Adipocyte (in vitro differentiated cells): ENCODE data around the gene NAPG.
"Not testable (repeated sequence)": the region's sequence is repeated elsewhere in the genome, so short reads cannot be mapped to it uniquely, and the experiment has no call there.

Source experiments
- DNase-seq: peaks from one replicate; pipeline ENCODE4 v3.0.0-alpha.2; 2015; ENCODE audit warnings: low read depth
- H3K27me3 ChIP-seq: replicated peaks from 2 replicates; pipeline ENCODE4 v1.7.0; 2013; ENCODE audit warnings: mild to moderate bottlenecking, low read length, moderate library complexity; ENCODE audit not compliant: control insufficient read depth, insufficient read depth
- H3K36me3 ChIP-seq: 2 replicates; pipeline ENCODE4 v1.7.0; 2013; ENCODE audit warnings: low read length, mild to moderate bottlenecking, moderate library complexity; ENCODE audit not compliant: control insufficient read depth, insufficient read depth, severe bottlenecking
- H3K4me1 ChIP-seq: 2 replicates; pipeline ENCODE4 v1.7.0; 2013; ENCODE audit warnings: mild to moderate bottlenecking, low read length, moderate library complexity; ENCODE audit not compliant: control insufficient read depth, insufficient read depth
- H3K4me3 ChIP-seq: 2 replicates; pipeline ENCODE4 v1.7.0; 2013; ENCODE audit warnings: mild to moderate bottlenecking, low read length, moderate library complexity
- H3K9ac ChIP-seq: 2 replicates; pipeline ENCODE4 v1.7.0; 2013; ENCODE audit warnings: mild to moderate bottlenecking, low read length, moderate library complexity
- H3K9me3 ChIP-seq: 2 replicates; pipeline ENCODE4 v1.7.0; 2013; ENCODE audit warnings: mild to moderate bottlenecking, low read length, moderate library complexity; ENCODE audit not compliant: control insufficient read depth

Gene NAPG

DNA sequence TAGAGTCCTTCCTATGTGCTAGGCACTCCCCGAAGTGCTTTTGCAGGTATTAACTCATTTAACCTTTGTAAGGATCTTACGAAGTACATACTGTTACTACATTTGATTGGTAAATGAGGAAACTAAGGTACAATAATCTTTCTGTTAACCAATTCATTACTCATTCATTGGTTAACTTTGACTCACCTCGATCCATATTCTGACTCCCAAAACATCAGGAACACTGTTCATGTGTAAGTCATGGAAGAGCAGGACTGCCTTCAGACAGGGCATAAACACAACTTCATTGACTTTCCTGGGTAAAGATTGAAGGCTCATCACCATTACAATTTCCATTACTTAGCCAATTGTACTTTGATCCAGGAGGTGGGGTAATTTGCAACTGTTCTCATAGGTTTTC, 40.6 kb downstream of the NAPG start:
- Histone ChIP-seq H3K9me3 (no peaks in the 10 kb centered on the region), H3K36me3 (no peaks in the 10 kb centered on the region), H3K9ac (no peak overlapping the region), H3K4me1 (no peaks in the 10 kb centered on the region), H3K27me3 (no peaks in the 10 kb centered on the region), H3K4me3 (no peak overlapping the region)
- DNase-seq: no peak

DNA sequence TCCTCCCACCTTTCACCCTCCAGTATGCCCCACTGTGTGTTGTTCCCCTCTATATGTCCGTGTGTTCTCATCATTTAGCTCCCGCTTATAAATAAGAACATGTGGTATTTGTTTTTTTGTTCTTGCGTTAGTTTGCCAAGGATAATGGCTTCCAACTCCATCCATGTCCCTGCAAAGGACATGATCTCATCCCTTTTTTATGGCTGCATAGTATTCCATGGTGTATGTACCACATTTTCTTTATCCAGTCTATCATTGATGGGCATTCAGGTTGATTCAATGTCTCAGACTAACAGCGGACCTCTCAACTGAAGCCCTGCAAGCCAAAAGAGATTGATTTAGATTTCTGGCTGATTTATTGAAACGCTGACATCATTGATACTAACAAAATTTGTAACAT, 44.1 kb downstream of the NAPG start:
- H3K27me3 ChIP-seq: not testable (repeated sequence)

DNA sequence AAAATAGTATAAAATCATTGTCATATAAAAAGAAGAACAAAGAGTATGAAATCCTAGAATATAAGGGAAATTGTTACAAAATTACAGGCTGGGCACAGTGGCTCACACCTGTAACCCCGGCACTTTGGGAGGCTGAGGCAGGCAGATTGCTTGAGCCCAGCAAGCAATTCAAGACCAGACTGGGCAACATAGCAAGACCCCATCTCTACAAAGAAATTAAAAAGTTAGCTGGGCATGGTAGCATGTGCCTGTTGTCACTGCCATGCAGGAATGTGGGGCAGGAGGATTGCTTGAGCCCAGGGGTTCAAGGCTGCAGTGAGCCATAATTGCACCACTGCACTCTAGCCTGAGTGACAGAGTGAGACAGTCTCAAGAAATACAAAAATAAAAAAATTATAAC, 44.8 kb downstream of the NAPG start:
- no peaks in the 10 kb centered on the region for H3K9me3 ChIP-seq
- no peaks in the 10 kb centered on the region for H3K4me1 ChIP-seq
- H3K4me3 ChIP-seq: no peak overlapping the region
- no peaks in the 10 kb centered on the region for H3K27me3 ChIP-seq
- H3K36me3 ChIP-seq: no peaks in the 10 kb centered on the region
- no peak overlapping the region for H3K9ac ChIP-seq
- no peak for DNase-seq

More for the DNA sequence above, 44.1 kb downstream of the NAPG start:
- H3K4me3 ChIP-seq, H3K4me1 ChIP-seq, H3K9me3 ChIP-seq, H3K36me3 ChIP-seq, DNase-seq, H3K9ac ChIP-seq: not testable (repeated sequence)

DNA sequence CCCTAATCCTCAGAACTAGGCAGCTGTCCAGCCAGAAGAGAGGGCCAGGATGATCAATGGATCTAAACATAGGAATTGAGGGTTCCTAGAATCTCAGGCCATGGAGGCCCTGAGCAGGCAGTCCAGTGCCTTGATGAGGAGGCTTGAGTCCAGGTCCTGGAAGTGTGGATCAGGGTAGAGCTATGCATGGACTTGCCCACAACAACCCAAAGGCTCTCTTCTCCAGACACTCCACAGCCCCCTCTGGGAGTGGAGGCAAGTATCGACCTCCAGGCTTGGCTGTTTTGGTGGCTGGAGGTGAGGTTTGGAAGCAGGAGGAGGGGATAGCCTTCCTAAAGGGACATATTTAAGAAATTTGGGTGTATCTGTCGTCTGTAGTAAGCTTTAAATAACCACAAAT, 45.7 kb downstream of the NAPG start:
- no peak for DNase-seq
- Histone ChIP-seq H3K4me1 (no peaks in the 10 kb centered on the region), H3K4me3 (no peak overlapping the region), H3K9me3 (no peaks in the 10 kb centered on the region), H3K9ac (no peak overlapping the region), H3K27me3 (no peaks in the 10 kb centered on the region), H3K36me3 (no peaks in the 10 kb centered on the region)

DNA sequence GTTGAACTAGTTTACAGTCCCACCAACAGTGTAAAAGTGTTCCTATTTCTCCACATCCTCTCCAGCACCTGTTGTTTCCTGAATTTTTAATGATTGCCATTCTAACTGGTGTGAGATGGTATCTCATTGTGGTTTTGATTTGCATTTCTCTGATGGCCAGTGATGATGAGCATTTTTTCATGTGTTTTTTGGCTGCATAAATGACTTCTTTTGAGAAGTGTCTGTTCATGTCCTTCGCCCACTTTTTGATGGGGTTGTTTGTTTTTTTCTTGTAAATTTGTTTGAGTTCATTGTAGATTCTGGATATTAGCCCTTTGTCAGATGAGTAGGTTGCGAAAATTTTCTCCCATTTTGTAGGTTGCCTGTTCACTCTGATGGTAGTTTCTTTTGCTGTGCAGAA, 47.4 kb downstream of the NAPG start:
- H3K9me3 ChIP-seq, DNase-seq, H3K36me3 ChIP-seq, H3K4me3 ChIP-seq, H3K27me3 ChIP-seq, H3K4me1 ChIP-seq, H3K9ac ChIP-seq: not testable (repeated sequence)

DNA sequence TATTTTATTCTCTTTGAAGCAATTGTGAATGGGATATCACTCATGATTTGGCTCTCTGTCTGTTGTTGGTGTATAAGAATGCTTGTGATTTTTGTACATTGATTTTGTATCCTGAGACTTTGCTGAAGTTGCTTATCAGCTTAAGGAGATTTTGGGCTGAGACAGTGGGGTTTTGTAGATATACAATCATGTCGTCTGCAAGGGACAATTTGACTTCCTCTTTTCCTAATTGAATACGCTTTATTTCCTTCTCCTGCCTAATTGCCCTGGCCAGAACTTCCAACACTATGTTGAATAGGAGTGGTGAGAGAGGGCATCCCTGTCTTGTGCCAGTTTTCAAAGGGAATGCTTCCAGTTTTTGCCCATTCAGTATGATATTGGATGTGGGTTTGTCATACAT, 48.6 kb downstream of the NAPG start:
- not testable (repeated sequence) for H3K9me3 ChIP-seq, H3K27me3 ChIP-seq, H3K36me3 ChIP-seq, H3K4me3 ChIP-seq, H3K9ac ChIP-seq, H3K4me1 ChIP-seq, DNase-seq

DNA sequence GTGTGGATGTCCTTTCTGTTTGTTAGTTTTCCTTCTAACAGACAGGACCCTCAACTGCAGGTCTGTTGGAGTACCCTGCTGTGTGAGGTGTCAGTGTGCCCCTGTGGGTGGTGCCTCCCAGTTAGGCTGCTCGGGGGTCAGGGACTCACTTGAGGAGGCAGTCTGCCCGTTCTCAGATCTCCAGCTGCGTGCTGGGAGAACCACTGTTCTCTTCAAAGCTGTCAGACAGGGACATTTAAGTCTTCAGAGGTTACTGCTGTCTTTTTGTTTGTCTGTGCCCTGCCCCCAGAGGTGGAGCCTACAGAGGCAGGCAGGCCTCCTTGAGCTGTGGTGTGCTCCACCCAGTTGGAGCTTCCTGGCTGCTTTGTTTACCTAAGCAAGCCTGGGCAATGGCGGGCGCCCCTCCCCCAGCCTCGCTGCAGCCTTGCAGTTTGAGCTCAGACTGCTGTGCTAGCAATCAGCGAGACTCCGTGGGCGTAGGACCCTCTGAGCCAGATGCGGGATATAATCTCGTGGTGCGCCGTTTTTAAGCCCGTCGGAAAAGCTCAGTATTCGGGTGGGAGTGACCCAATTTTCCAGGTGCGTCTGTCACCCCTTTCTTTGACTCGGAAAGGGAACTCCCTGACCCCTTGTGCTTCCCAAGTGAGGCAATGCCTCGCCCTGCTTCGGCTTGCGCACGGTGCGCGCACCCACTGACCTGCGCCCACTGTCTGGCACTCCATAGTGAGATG, 52.2 kb downstream of the NAPG start:
- DNase-seq, H3K4me1 ChIP-seq, H3K9me3 ChIP-seq, H3K27me3 ChIP-seq, H3K9ac ChIP-seq, H3K4me3 ChIP-seq, H3K36me3 ChIP-seq: not testable (repeated sequence)

DNA sequence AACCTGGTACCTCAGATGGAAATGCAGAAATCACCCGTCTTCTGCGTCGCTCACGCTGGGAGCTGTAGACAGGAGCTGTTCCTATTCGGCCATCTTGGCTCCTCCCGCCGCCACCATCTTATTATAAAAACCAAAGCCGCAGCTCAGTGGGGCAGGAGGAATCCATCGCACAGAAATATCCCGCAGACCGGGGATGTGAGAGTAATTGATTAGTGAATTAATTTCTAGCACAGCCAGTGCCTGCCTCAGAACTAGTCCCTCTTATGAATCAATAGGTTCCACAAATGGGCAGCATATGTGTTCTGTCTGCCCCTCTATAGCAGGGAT, 52.7 kb downstream of the NAPG start:
- H3K9me3 ChIP-seq, H3K4me1 ChIP-seq, H3K27me3 ChIP-seq, DNase-seq, H3K36me3 ChIP-seq, H3K9ac ChIP-seq, H3K4me3 ChIP-seq: not testable (repeated sequence)

DNA sequence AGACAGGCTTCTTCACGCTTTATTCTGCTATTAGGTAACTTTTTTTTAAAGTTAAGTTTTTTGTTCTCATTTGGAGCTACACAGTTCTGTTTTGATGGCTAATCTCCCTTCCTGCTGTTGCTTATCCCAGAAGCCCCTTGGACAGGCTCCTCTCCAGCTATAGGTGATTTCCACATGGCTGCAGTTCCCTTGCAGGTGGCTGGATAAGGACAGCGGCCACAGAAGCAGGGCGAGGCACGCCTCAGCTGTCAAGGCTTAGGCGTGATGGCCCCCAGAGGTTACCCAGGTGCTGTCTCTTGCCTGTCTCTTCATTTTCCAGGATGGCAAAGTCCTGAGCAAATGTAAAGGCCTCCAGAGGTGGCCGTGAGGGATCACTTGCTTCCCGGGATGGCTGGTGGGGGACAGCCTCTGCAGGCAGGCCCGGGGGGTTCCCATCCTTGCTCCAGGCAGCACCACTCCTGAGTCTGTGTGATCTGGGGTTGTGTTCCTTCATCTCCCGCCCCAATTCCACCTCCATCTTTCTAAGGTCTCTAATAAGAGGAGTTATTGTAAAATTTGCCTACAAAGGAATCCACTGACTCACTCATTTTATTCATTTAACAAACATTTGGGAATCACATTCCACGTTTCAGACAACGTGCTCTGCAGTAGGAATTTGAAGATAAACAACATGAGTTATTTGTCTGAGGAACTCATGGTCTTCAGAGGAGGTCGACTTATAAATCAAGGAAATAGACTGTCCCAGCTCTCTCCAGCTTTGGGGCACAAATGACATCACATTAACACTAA, 53.4 kb downstream of the NAPG start:
- Histone ChIP-seq H3K4me3 (no peak overlapping the region), H3K4me1 (peaks cover 7% of the 10 kb centered on the region), H3K36me3 (no peaks in the 10 kb centered on the region), H3K9ac (no peak overlapping the region), H3K9me3 (no peaks in the 10 kb centered on the region), H3K27me3 (no peaks in the 10 kb centered on the region)
- DNase-seq: peak; percentile 62

DNA sequence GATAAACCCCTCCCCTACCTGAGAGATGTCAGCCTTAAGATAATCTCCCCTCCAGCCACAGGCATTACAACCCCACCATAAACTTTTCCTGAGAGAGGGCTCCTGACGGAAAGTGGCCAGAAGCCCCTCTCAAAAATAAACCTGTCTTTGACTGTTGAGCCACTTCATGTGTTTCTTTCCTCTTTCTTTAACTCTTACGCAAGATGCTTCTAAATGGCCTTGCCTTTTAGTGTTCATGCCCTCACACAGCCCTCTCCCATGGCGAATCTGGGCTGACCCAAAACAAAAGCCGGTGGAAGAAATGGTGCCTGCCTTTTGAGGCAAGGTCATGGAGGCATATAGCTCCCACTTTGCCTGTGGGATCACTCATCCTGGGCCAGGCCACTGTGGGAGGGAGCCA, 54.4 kb downstream of the NAPG start:
- H3K4me3 ChIP-seq: no peak overlapping the region
- no peaks in the 10 kb centered on the region for H3K27me3 ChIP-seq
- H3K4me1 ChIP-seq: peaks cover 7% of the 10 kb centered on the region
- H3K36me3 ChIP-seq: no peaks in the 10 kb centered on the region
- DNase-seq: no peak
- H3K9ac ChIP-seq: no peak overlapping the region
- no peaks in the 10 kb centered on the region for H3K9me3 ChIP-seq

DNA sequence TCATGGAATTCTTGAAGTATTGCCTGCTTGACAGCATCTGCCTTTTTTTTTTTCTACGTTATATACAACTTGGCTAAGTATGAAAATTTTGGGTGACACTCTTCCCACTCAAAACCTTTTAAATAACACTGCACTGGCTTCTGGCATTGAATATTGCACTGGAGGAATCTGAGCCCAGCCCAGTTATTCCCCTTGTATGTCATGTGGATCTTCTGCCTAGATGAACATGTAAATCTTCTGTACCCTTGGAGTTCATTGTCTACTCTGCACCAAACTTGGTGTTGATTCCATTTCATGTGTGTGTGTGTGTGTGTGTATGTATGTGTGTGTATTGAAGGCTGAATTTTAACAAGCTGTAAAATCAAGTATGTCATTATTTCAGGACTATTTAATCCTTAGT, 59.4 kb downstream of the NAPG start:
- no peaks in the 10 kb centered on the region for H3K27me3 ChIP-seq
- H3K9ac ChIP-seq: no peak overlapping the region
- DNase-seq: no peak
- no peaks in the 10 kb centered on the region for H3K9me3 ChIP-seq
- no peak overlapping the region for H3K4me3 ChIP-seq
- no peaks in the 10 kb centered on the region for H3K36me3 ChIP-seq
- H3K4me1 ChIP-seq: no peaks in the 10 kb centered on the region

DNA sequence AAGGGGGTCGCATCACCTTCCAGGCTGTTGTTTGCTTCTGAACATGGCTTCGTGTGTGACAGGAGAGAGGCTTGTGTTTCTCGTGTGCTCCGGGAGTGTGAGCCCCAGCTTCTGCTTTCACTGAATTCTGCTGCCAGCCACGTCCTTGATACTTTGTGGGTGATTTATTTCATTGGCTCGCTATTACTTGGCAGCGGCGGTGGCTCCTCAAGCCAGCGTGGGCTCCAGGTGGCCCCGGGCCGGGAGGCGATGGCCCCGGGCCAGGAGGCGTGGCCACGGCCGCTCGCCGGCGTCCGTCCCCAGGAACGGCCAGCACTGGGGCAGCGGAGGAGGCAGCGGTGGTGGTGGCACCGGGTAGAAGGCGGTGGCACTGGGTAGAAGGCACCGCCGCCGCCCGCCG, 63.1 kb downstream of the NAPG start:
- Histone ChIP-seq H3K4me3 (no peak overlapping the region), H3K4me1 (no peaks in the 10 kb centered on the region), H3K9ac (no peak overlapping the region), H3K36me3 (no peaks in the 10 kb centered on the region), H3K27me3 (no peaks in the 10 kb centered on the region), H3K9me3 (no peaks in the 10 kb centered on the region)
- DNase-seq: no peak
